Spleen (tissue), 11 donors: ENCODE results near the gene ARHGEF10L. TPM values are rescaled to one million over a fixed set of nuclear protein-coding genes. Genes with fewer than 3 reads are reported as not detected.

Source experiments
- DNase-seq: peaks from one replicate; pipeline ENCODE4 v3.0.0-alpha.2; 2020
- H3K27ac ChIP-seq, 8 donors: fragments of 200-600 bp; sonication (generic) in 7 of 8; 1 replicate in 4 of 8; 2 replicates in 4 of 8; pipeline versions ENCODE4 v1.5.0 to v1.8.0; 2016 to 2021; ENCODE audit warnings: inconsistent platforms in 4 of 8, mild to moderate bottlenecking in 4 of 8, moderate library complexity in 1 of 8
- H3K27me3 ChIP-seq, 7 donors: fragments of 200-600 bp; sonication (generic) in 6 of 7; replicated peaks in 1 of 7; 1 replicate in 4 of 7; 2 replicates in 3 of 7; pipeline versions ENCODE4 v1.5.0 to v1.8.0; 2016 to 2021; ENCODE audit warnings: inconsistent platforms in 3 of 7, mild to moderate bottlenecking in 1 of 7
- H3K36me3 ChIP-seq, 6 donors: fragments of 200-600 bp; sonication (generic) in 5 of 6; 1 replicate in 4 of 6; 2 replicates in 2 of 6; pipeline versions ENCODE4 v1.5.0 to v1.8.0; 2016 to 2021; ENCODE audit warnings: inconsistent platforms in 2 of 6
- H3K4me1 ChIP-seq, 6 donors: fragments of 200-600 bp; sonication (generic) in 5 of 6; 1 replicate in 3 of 6; 2 replicates in 3 of 6; pipeline versions ENCODE4 v1.5.0 to v1.8.0; 2016 to 2021; ENCODE audit warnings: inconsistent platforms in 3 of 6
- H3K4me3 ChIP-seq, 8 donors: fragments of 200-600 bp; sonication (generic) in 7 of 8; 1 replicate in 4 of 8; 2 replicates in 4 of 8; pipeline versions ENCODE4 v1.5.0 to v1.8.0; 2016 to 2021; ENCODE audit warnings: inconsistent platforms in 4 of 8, mild to moderate bottlenecking in 4 of 8, moderate library complexity in 2 of 8
- H3K9me3 ChIP-seq, 8 donors: fragments of 200-600 bp; sonication (generic) in 7 of 8; 1 replicate in 4 of 8; 2 replicates in 4 of 8; pipeline versions ENCODE4 v1.5.0 to v1.8.0; 2016 to 2021; ENCODE audit warnings: inconsistent platforms in 4 of 8
- CTCF ChIP-seq, 11 experiments: fragments of 200-600 bp in 7 of 11; fragments of 450-650 bp in 4 of 11; sonication (generic) in 4 of 11; IDR thresholded peaks in 8 of 11; conservative IDR thresholded peaks in 3 of 11; 1 replicate in 7 of 11; 2 replicates in 4 of 11; pipeline versions ENCODE4 v1.4.0 to v1.8.0; 2016 to 2021; ENCODE audit warnings: antibody characterized with exemption in 11 of 11, inconsistent platforms in 4 of 11, mild to moderate bottlenecking in 1 of 11
- POLR2A ChIP-seq, 3 donors: fragments of 450-650 bp; IDR thresholded peaks; one replicate each; pipeline ENCODE4 v1.5.1; 2017; ENCODE audit warnings: antibody characterized with exemption in 3 of 3, mild to moderate bottlenecking in 1 of 3
- POLR2AphosphoS5 ChIP-seq, 3 donors: sonication (generic); formaldehyde crosslinking; IDR thresholded peaks; one replicate each; pipeline ENCODE4 v1.5.1; 2017; ENCODE audit warnings: antibody characterized with exemption in 3 of 3
- WGBS, 5 donors: extraction: QIAGEN DNeasy Blood & Tissue Kit in 3 of 5; methylation state at CpG; one replicate each; pipeline versions ENCODE4 v1.1.5 to v1.1.7; 2013 to 2018; 5-methylcytosine and 5-hydroxymethylcytosine counted together
- intact Hi-C: fragments of 100-400 bp; cut with DNase I; formaldehyde crosslinking; loops from one replicate; pipeline ENCODE4 v1.15.0; 2023; ENCODE audit warnings: low total_unique reads
- polyA plus RNA-seq, 3 donors: library from polyadenylated mRNA; stranded (reverse); fragments of 200-250 nt; gene quantifications; one replicate each; pipeline ENCODE4 v1.2.1, GENCODE V29; 2013
- total RNA-seq, 7 donors: library from RNA; depleted of rRNA in 3 of 7; stranded (reverse); fragments of >200 nt in 3 of 7; fragmentation: NEBNext Ultra II Directional in 4 of 7; extraction: Animal tissue kit (Norgen Biotek cat#: 25700) in 4 of 7; gene quantifications; one replicate each; pipeline versions ENCODE4 v1.1.0 to v1.2.1, GENCODE V29; 2016 to 2021
- donor health status: healthy with polysubstance abuse.
- donor health status: DM: no; HTN: no; CAD: no; lungs with moderate emphysema.
- donor health status: DM: no; HTN: no; CAD: no.
- donor health status: Bipolar disorder and iron deficiency.
- donor health status: healthy.
- donor health status: DM: no; HTN: no; CAD: no.
- donor health status: DM: yes; HTN: yes; CAD: no.

Gene ARHGEF10L
- total and polyA plus RNA-seq, 10 donors = 10.0 to 40.9 (median 21.4) TPM

GRCh38 chr1:17524645-17525044, 14.9 kb upstream of the ARHGEF10L start:
- Histone ChIP-seq H3K27ac (no peak overlapping the region), H3K27me3 (peaks cover 0 to 60% (median 0%) of the 10 kb centered on the region in 7 donors), H3K9me3 (no peaks in the 10 kb centered on the region), H3K4me3 (no peak overlapping the region), H3K4me1 (peaks cover 0 to 12% (median 0%) of the 10 kb centered on the region in 6 donors), H3K36me3 (no peaks in the 10 kb centered on the region)
- DNase-seq = no peak
- intact Hi-C loops = no loop called here
- 66 to 83% (median 77%) methylated on average over 2 of the region's 2 CpGs for WGBS, 5 donors
- no peak for TF ChIP-seq POLR2A (IDR thresholded peaks at IDR 0.05)
- TF ChIP-seq CTCF (IDR thresholded peaks at IDR 0.05 in 8 of 11, conservative IDR thresholded peaks at IDR 0.05 in 3 of 11) = no peak
- TF ChIP-seq POLR2AphosphoS5 (IDR thresholded peaks at IDR 0.05) = no peak

- Histone ChIP-seq H3K4me3 (no peak overlapping the region), H3K9me3 (no peaks in the 10 kb centered on the region), H3K27ac (peak overlapping the region in 5 of 8 donors; percentile 15 to 66 (median 56)), H3K36me3 (no peaks in the 10 kb centered on the region), H3K4me1 (peaks cover 0 to 14% (median 0%) of the 10 kb centered on the region in 6 donors), H3K27me3 (peaks cover 0 to 48% (median 0%) of the 10 kb centered on the region in 7 donors)
- no peak for DNase-seq
- TF ChIP-seq CTCF (IDR thresholded peaks at IDR 0.05 in 8 of 11, conservative IDR thresholded peaks at IDR 0.05 in 3 of 11) (no peak), POLR2AphosphoS5 (IDR thresholded peaks at IDR 0.05) (no peak), POLR2A (IDR thresholded peaks at IDR 0.05) (no peak)
- 63 to 73% (median 70%) methylated on average over 2 to 4 of the region's 4 CpGs for WGBS, 5 donors
- intact Hi-C loops = no loop called here
These were observed 13.4 kb upstream of the ARHGEF10L start for GRCh38 chr1:17525996-17526686.

- no peak for DNase-seq
- intact Hi-C loops = no loop called here
- no peak overlapping the region for H3K4me3 ChIP-seq
- H3K27ac ChIP-seq = peak overlapping the region in 7 of 8 donors; percentile 51 to 66 (median 58)
- WGBS, 5 donors = 57 to 68% (median 66%) methylated on average over 14 of the region's 14 CpGs
- H3K27me3 ChIP-seq = peaks cover 0 to 37% (median 0%) of the 10 kb centered on the region in 7 donors
- TF ChIP-seq POLR2AphosphoS5 (IDR thresholded peaks at IDR 0.05) (no peak), CTCF (IDR thresholded peaks at IDR 0.05 in 8 of 11, conservative IDR thresholded peaks at IDR 0.05 in 3 of 11) (no peak), POLR2A (IDR thresholded peaks at IDR 0.05) (no peak)
- H3K36me3 ChIP-seq = no peaks in the 10 kb centered on the region
- H3K4me1 ChIP-seq = peaks cover 0 to 25% (median 1%) of the 10 kb centered on the region in 6 donors
- no peaks in the 10 kb centered on the region for H3K9me3 ChIP-seq
These were observed 12.2 kb upstream of the ARHGEF10L start for GRCh38 chr1:17527036-17527914.

GRCh38 chr1:17529381-17529780, 10.1 kb upstream of the ARHGEF10L start:
- H3K4me3 ChIP-seq = no peak overlapping the region
- H3K27ac ChIP-seq = no peak overlapping the region
- no peak for DNase-seq
- no peak for TF ChIP-seq POLR2AphosphoS5 (IDR thresholded peaks at IDR 0.05)
- TF ChIP-seq CTCF (IDR thresholded peaks at IDR 0.05 in 8 of 11, conservative IDR thresholded peaks at IDR 0.05 in 3 of 11) = no peak
- no peak for TF ChIP-seq POLR2A (IDR thresholded peaks at IDR 0.05)
- peaks cover 0 to 33% (median 1%) of the 10 kb centered on the region in 6 donors for H3K4me1 ChIP-seq
- peaks cover 0 to 22% (median 0%) of the 10 kb centered on the region in 7 donors for H3K27me3 ChIP-seq
- H3K9me3 ChIP-seq = no peaks in the 10 kb centered on the region
- intact Hi-C loops = no loop called here
- no peaks in the 10 kb centered on the region for H3K36me3 ChIP-seq
